HCT116 (cell line): ENCODE results near the gene PRKG1.

ENCODE experiments used
- EZH2phosphoT487 ChIP-seq: fragments of 200-600 bp; IDR thresholded peaks from 2 replicates; pipeline ENCODE4 v1.6.1; 2018; ENCODE audit warnings: antibody characterized with exemption, borderline replicate concordance
- POLR2A ChIP-seq: IDR thresholded peaks from 2 replicates; pipeline ENCODE4 v1.7.0; 2011; ENCODE audit warnings: borderline replicate concordance; ENCODE audit not compliant: insufficient read depth, insufficient read length; ENCODE audit errors: extremely low read depth
- POLR2AphosphoS5 ChIP-seq: IDR thresholded peaks from 2 replicates; pipeline ENCODE4 v1.6.1; 2011; ENCODE audit warnings: mild to moderate bottlenecking, low read depth, low read length, moderate library complexity
- YY1 ChIP-seq: IDR thresholded peaks from 2 replicates; pipeline ENCODE4 v1.6.1; 2011; ENCODE audit warnings: low read length, low read depth, moderate library complexity, mild to moderate bottlenecking; ENCODE audit not compliant: insufficient replicate concordance; ENCODE audit errors: extremely low read depth

DNA sequence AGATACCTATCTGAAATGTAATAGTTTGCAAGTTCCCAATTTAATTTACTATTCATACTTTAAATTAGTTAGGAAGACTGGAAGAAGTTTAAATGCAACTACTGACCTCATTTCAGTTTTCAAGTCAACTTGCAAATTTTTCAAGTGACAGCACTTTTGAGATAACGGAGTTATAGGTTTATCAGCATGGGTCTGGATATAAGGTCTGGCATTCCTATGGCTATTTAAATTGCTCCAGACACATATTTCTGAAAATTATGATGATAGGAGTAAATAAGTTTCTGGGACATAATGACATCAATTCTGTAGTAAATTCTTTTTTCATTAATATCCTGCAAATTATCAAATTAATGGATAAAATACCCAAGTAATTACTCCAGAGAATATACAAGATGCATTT is 251.9 kb downstream of the PRKG1 start:
- TF ChIP-seq POLR2A (no peak), EZH2phosphoT487 (no peak), POLR2AphosphoS5 (no peak), YY1 (no peak)
